Urinary bladder (tissue), 4 donors: ENCODE results near the gene GALNT5. TPM values are rescaled to one million over a fixed set of nuclear protein-coding genes. Genes with fewer than 3 reads are reported as not detected.

ENCODE experiments used
- DNase-seq: peaks from one replicate; pipeline ENCODE4 v3.0.0-alpha.2; 2015; ENCODE audit errors: extremely low spot score
- H3K27ac ChIP-seq: one replicate; pipeline ENCODE4 v1.5.1; 2013; ENCODE audit warnings: low read depth, mild to moderate bottlenecking, moderate library complexity
- H3K36me3 ChIP-seq: one replicate; pipeline ENCODE4 v1.6.1; 2013; ENCODE audit warnings: mild to moderate bottlenecking, moderate library complexity; ENCODE audit not compliant: insufficient read depth
- H3K4me1 ChIP-seq: one replicate; pipeline ENCODE4 v1.6.1; 2013; ENCODE audit warnings: mild to moderate bottlenecking, moderate library complexity; ENCODE audit not compliant: insufficient read depth
- H3K4me3 ChIP-seq: one replicate; pipeline ENCODE4 v1.5.1; 2013; ENCODE audit warnings: low read depth, low read length
- WGBS: extraction: QIAGEN DNeasy Blood & Tissue Kit; methylation state at CpG from one replicate; pipeline ENCODE4 v1.1.7; 2013; 5-methylcytosine and 5-hydroxymethylcytosine counted together
- polyA plus RNA-seq: library from polyadenylated mRNA; stranded (reverse); fragments of 200-250 nt; gene quantifications from one replicate; pipeline ENCODE4 v1.2.3, GENCODE V29; 2013
- total RNA-seq: library from RNA; depleted of rRNA; stranded (reverse); fragments of >200 nt; gene quantifications from one replicate; pipeline ENCODE4 v1.2.3, GENCODE V29; 2014
- donor health status: healthy with polysubstance abuse.
- donor health status: healthy.

The GALNT5 gene
- total and polyA plus RNA-seq, 2 donors: 0.34 to 23.4 TPM

- Histone ChIP-seq H3K4me1 (no peaks in the 10 kb centered on the region), H3K27ac (no peak overlapping the region), H3K4me3 (no peak overlapping the region), H3K36me3 (peaks cover 1% of the 10 kb centered on the region)
- WGBS: 96% methylated on average over 1 of the region's 1 CpG
- no peak for DNase-seq
These were observed 55.5 kb downstream of the GALNT5 start for GRCh38 chr2:157312866-157313486.

- H3K36me3 ChIP-seq: no peaks in the 10 kb centered on the region
These were observed 58.4 kb downstream of the GALNT5 start for GRCh38 chr2:157315901-157316300.

GRCh38 chr2:157318884-157319283 is 61.4 kb downstream of the GALNT5 start:
- DNase-seq: no peak
- H3K4me3 ChIP-seq: no peak overlapping the region
- WGBS: 98% methylated on average over 2 of the region's 2 CpGs
- no peak overlapping the region for H3K27ac ChIP-seq
- no peaks in the 10 kb centered on the region for H3K4me1 ChIP-seq
- H3K36me3 ChIP-seq: no peaks in the 10 kb centered on the region

More at GRCh38 chr2:157315901-157316300, 58.4 kb downstream of the GALNT5 start:
- H3K4me3 ChIP-seq: no peak overlapping the region
- H3K4me1 ChIP-seq: no peaks in the 10 kb centered on the region
- DNase-seq: no peak
- no peak overlapping the region for H3K27ac ChIP-seq
- WGBS: 77% methylated on average over 4 of the region's 4 CpGs

GRCh38 chr2:157319795-157320194 is 62.3 kb downstream of the GALNT5 start:
- DNase-seq: no peak
- H3K4me1 ChIP-seq: no peaks in the 10 kb centered on the region
- 89% methylated on average over 2 of the region's 2 CpGs for WGBS
- no peak overlapping the region for H3K4me3 ChIP-seq
- H3K27ac ChIP-seq: no peak overlapping the region
- H3K36me3 ChIP-seq: no peaks in the 10 kb centered on the region

GRCh38 chr2:157320409-157320808 is 62.9 kb downstream of the GALNT5 start:
- Histone ChIP-seq H3K27ac (no peak overlapping the region), H3K4me3 (no peak overlapping the region), H3K36me3 (no peaks in the 10 kb centered on the region), H3K4me1 (no peaks in the 10 kb centered on the region)
- DNase-seq: no peak

GRCh38 chr2:157321466-157321865 is 64.0 kb downstream of the GALNT5 start:
- no peak for DNase-seq
- Histone ChIP-seq H3K27ac (no peak overlapping the region), H3K4me3 (no peak overlapping the region), H3K4me1 (no peaks in the 10 kb centered on the region), H3K36me3 (no peaks in the 10 kb centered on the region)
- 82% methylated on average over 2 of the region's 2 CpGs for WGBS

- WGBS: 86% methylated on average over 4 of the region's 4 CpGs
- Histone ChIP-seq H3K4me1 (no peaks in the 10 kb centered on the region), H3K4me3 (no peak overlapping the region)
These were observed 64.9 kb downstream of the GALNT5 start for GRCh38 chr2:157322432-157322831.

GRCh38 chr2:157324331-157324843 is 66.9 kb downstream of the GALNT5 start:
- H3K4me3 ChIP-seq: no peak overlapping the region
- no peak for DNase-seq
- WGBS: 80% methylated on average over 2 of the region's 2 CpGs
- H3K27ac ChIP-seq: no peak overlapping the region
- H3K36me3 ChIP-seq: no peaks in the 10 kb centered on the region
- H3K4me1 ChIP-seq: no peaks in the 10 kb centered on the region

More at GRCh38 chr2:157322432-157322831, 64.9 kb downstream of the GALNT5 start:
- H3K27ac ChIP-seq: no peak overlapping the region
- H3K36me3 ChIP-seq: no peaks in the 10 kb centered on the region
- no peak for DNase-seq

GRCh38 chr2:157325786-157326185 is 68.3 kb downstream of the GALNT5 start, which contains the start of gene ERMN:
TSS of gene ERMN (minus strand) at chr2:157325824. CDS start at chr2:157325642, 182 bp downstream.
- Histone ChIP-seq H3K36me3 (no peaks in the 10 kb centered on the region), H3K27ac (no peak within 1 kb of the TSS), H3K4me1 (no peaks in the 10 kb centered on the region), H3K4me3 (no peak within 1 kb of the TSS)
- DNase-seq: no peak

GRCh38 chr2:157326698-157327097 is 69.2 kb downstream of the GALNT5 start:
- Histone ChIP-seq H3K4me3 (no peak overlapping the region), H3K36me3 (no peaks in the 10 kb centered on the region), H3K4me1 (no peaks in the 10 kb centered on the region), H3K27ac (no peak overlapping the region)
- no peak for DNase-seq
- 68% methylated on average over 3 of the region's 3 CpGs for WGBS

GRCh38 chr2:157327200-157327599 is 69.7 kb downstream of the GALNT5 start:
- WGBS: 70% methylated on average over 3 of the region's 3 CpGs
- Histone ChIP-seq H3K36me3 (no peaks in the 10 kb centered on the region), H3K27ac (no peak overlapping the region), H3K4me1 (no peaks in the 10 kb centered on the region), H3K4me3 (no peak overlapping the region)
- no peak for DNase-seq

GRCh38 chr2:157327621-157328500 is 70.4 kb downstream of the GALNT5 start:
- Histone ChIP-seq H3K36me3 (no peaks in the 10 kb centered on the region), H3K27ac (no peak overlapping the region), H3K4me3 (no peak overlapping the region), H3K4me1 (no peaks in the 10 kb centered on the region)
- peak; percentile 10 for DNase-seq
- 29% methylated on average over 11 of the region's 11 CpGs for WGBS

- DNase-seq: no peak
- 92% methylated on average over 9 of the region's 9 CpGs for WGBS
- Histone ChIP-seq H3K4me1 (no peaks in the 10 kb centered on the region), H3K4me3 (no peak overlapping the region), H3K36me3 (no peaks in the 10 kb centered on the region), H3K27ac (no peak overlapping the region)
These were observed 72.0 kb downstream of the GALNT5 start for GRCh38 chr2:157329524-157329923.
